SH-SY5Y (cell line): ENCODE measurements around the gene STAMBPL1.

Experiments
- GATA2 ChIP-seq: IDR thresholded peaks from 2 replicates; pipeline ENCODE4 v1.6.1; 2011; ENCODE audit warnings: mild to moderate bottlenecking, low read depth, low read length
- GATA3 ChIP-seq: IDR thresholded peaks from 2 replicates; pipeline ENCODE4 v1.6.1; 2011; ENCODE audit warnings: low read depth, mild to moderate bottlenecking, low read length, moderate library complexity

STAMBPL1 gene

DNA sequence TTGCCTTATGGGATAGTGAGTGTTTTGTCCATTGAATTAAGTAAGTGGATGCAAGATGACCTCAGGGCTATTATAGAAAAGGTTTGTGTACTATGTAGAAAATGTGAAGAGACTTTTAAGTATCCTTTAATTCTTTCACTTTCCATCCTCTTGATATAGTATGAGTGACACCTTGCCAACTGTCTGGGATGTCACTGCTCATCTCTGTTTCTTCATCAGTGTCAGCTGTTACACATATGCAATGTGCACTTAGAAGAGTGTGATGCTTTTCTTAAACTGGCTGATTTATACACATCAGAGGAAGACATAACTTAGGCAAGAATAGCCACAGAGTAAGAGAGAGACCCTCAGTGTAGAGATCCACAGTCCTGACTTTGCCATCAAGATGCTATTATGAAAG, 81.2 kb downstream of the STAMBPL1 start:
- TF ChIP-seq GATA3 = no peak

DNA sequence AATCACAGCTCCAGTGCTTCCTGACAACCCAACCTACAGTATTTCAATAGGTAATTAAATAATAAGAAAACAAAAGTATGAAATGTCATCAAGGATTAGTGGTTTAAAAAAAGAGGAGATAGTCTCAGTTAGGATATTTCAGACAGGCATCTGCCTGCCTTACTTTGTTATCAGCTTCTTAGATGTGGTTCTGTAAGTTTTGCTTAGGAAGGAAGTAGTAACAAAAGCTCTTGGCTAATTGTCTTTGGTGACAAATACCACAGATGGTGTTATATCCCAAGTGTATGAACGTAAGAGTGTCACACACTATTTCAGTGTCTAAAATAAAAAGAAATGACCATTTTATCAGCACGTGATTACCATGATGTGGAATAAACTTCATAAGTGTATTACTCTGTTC, 82.3 kb downstream of the STAMBPL1 start:
- TF ChIP-seq GATA3 = no peak

DNA sequence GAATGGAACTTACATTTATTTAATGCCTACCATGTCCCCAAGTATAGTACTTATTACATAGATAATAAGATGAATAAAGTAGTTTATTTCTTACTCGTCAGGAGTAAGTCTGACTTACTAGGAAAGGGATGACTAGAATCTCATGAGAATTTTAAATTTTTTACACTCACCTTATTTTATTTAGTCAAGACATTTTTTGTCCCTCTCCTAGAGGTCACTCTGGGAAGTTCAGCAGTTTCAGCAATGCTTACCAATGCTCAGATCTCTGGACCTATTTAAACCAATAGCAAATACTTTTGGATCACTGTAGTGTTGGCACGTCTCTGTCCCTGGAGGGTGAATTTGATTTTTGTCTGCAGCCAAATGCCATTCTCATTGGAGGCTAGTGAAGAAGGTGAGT, 83.3 kb downstream of the STAMBPL1 start:
- TF ChIP-seq GATA2 = no peak
- TF ChIP-seq GATA3 = no peak

DNA sequence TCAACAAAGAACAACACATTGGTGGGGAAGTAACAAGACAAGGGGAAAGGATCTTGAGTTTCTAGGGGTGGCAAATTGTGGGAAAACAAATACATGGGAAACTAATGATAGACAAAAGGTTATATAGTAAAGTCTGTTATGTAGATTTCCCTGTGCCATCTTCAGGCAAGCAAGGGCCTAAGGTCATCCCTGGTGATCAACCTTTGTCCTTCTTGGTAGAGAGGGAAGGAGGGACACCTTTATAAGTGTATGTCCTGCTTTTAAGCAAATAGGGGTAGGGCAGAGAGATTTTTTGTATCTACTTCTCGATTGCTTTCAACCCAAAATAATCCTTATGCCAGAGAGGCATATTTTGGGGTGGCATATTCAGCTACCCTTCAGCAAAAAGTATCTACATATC, 84.3 kb downstream of the STAMBPL1 start:
- TF ChIP-seq GATA2 (no peak), GATA3 (no peak)

DNA sequence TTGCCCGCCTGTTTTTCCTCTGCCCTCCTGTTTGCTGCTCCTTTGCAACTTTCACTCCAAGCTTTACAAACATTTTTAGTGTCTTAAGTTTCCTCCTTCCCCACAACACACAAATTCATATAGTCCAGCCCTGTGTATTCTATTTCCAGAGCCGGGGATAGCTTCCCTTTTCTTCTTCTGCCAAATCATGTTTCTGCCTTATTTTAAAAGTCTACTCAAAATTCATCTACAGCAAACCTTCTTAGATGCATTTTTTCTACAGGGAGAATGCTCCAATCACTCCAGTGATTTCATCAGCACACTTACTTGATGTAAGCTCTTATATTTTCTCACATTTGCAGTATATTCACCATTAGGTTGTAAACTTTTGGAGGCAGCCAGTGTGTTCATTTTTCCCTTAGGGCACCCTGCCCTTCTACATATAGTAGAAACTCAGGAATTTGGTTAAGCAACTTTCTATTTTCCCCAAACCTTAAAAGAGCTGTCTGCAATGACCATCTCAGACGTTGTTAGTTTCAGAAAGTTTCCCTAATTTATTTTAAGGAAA, 84.9 kb downstream of the STAMBPL1 start:
- TF ChIP-seq GATA3 = no peak
- TF ChIP-seq GATA2 = no peak

DNA sequence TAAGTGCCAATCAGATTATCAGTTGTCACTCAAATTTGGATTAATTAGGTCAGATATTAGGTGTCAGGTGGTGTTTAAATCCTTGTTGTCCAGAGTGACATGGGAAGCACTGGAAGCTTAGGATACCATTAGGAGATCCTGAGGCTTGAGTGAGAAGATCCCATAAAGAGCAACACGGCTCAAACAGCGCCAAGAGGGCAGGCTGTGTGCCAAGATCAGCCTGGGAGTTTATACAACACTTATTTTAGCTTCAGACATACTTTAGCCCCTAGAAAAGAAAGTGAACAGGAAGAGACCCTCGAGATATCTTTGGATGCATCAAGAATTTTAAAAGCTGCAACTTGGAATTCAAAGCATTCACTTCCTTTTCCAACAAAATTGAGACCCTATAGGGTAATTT, 86.8 kb downstream of the STAMBPL1 start:
- TF ChIP-seq GATA2 (no peak), GATA3 (no peak)

DNA sequence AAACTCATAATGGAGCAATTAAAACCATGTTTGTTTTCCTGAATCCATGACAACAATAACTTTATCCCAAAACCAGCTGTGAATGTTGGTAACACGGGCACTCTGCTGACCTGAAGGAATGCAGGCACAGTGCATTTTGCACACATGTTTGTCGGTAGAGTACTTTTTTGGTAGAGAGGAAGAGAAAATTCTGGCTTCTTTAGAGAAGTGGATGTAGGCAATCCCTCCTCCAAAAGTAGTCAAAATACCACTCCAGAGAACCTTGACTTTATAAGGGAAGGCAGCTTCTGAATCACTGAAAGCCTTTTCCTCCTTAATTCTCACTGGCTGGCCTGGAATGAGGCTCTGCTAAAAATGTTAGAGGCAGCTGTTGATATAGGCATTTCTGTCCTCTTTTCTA, 88.3 kb downstream of the STAMBPL1 start:
- TF ChIP-seq GATA2 (no peak), GATA3 (no peak)

DNA sequence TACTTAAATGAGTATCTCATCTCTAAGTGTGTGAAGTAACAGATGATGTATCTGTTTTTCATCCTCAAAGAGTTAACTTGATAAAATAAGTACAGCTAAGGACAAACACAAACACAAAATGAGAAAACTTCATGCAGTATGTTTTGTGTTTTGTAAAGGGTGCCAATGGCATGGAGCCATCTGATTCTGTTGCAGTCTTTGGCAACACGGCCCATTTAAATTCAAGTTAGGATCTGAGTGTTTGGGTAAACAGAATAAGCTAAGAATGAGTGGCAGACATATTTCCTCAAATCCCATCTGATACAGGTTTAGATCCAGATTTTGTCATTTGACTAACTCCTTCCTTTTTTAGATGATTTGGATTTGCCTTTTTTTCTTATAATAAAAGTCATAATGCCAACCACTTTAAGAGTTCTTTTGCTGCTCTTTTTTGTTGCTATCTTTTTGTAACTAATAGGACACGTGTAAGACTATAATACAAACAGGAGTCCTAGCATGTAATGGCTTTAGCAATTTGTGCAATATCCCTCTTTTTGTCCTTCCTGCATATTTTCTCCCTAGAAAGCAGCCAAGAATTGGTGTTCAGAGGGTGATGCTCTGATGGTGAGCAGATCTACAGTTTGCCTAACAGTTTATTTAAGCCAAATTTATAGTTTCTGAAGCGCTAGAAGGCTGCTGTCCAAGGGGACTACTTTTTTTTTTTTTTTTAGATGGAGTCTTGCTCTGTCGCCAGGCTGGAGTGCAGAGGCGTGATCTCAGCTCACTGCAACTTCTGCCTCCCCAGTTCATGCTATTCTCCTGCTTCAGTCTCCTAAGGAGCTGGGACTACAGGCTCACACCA, 91.4 kb downstream of the STAMBPL1 start:
- TF ChIP-seq GATA2 = no peak
- no peak for TF ChIP-seq GATA3
